H9 (cell line): ENCODE results near the gene MYO18A. TPM values are rescaled to one million over a fixed set of nuclear protein-coding genes. Genes with fewer than 3 reads are reported as not detected.

Experiments
- DNase-seq: peaks from one replicate; pipeline ENCODE4 v3.0.0-alpha.2; 2017
- H2AFZ ChIP-seq: one replicate; pipeline ENCODE4 v1.6.1; 2013; ENCODE audit warnings: mild to moderate bottlenecking, low read length, control low read depth, moderate library complexity
- H2AK5ac ChIP-seq: 2 replicates; pipeline ENCODE4 v1.6.1; 2013; ENCODE audit warnings: low read length, control low read depth, mixed read lengths; ENCODE audit not compliant: insufficient read length
- H2BK120ac ChIP-seq: one replicate; pipeline ENCODE4 v1.6.1; 2013; ENCODE audit warnings: low read depth, mild to moderate bottlenecking, low read length, control low read depth, inconsistent platforms; ENCODE audit not compliant: poor library complexity, severe bottlenecking
- H2BK12ac ChIP-seq: 2 replicates; pipeline ENCODE4 v1.6.1; 2013; ENCODE audit warnings: low read length, control low read depth, mixed read lengths, low read depth; ENCODE audit not compliant: insufficient read length
- H2BK15ac ChIP-seq: 2 replicates; pipeline ENCODE4 v1.6.1; 2013; ENCODE audit warnings: low read depth, low read length, control low read depth
- H2BK20ac ChIP-seq: one replicate; pipeline ENCODE4 v1.6.1; 2013; ENCODE audit warnings: low read depth, mild to moderate bottlenecking, low read length, control low read depth, inconsistent platforms; ENCODE audit not compliant: poor library complexity, severe bottlenecking
- H2BK5ac ChIP-seq: 2 replicates; pipeline ENCODE4 v1.6.1; 2013; ENCODE audit warnings: low read length, control low read depth, mixed read lengths; ENCODE audit not compliant: insufficient read length
- H3K14ac ChIP-seq: 2 replicates; pipeline ENCODE4 v1.6.1; 2013; ENCODE audit warnings: low read length, control low read depth; ENCODE audit not compliant: insufficient read depth
- H3K18ac ChIP-seq: 2 replicates; pipeline ENCODE4 v1.6.1; 2013; ENCODE audit warnings: low read depth, mild to moderate bottlenecking, mixed read lengths, low read length, control low read depth; ENCODE audit not compliant: insufficient read length
- H3K23ac ChIP-seq: 2 replicates; pipeline ENCODE4 v1.6.1; 2013; ENCODE audit warnings: low read length, control low read depth, mixed read lengths, low read depth; ENCODE audit not compliant: insufficient read length
- H3K23me2 ChIP-seq: 2 replicates; pipeline ENCODE4 v1.6.1; 2013; ENCODE audit warnings: low read depth, mild to moderate bottlenecking, mixed read lengths, low read length, control low read depth; ENCODE audit not compliant: insufficient read length, poor library complexity, severe bottlenecking
- H3K27ac ChIP-seq: 2 replicates; pipeline ENCODE4 v1.5.1; 2013; ENCODE audit warnings: low read length, control low read depth, mixed read lengths, low read depth; ENCODE audit not compliant: insufficient read length
- H3K27me3 ChIP-seq: 2 replicates; pipeline ENCODE4 v1.6.1; 2013; ENCODE audit warnings: low read length, control low read depth, inconsistent platforms; ENCODE audit not compliant: insufficient read depth
- H3K4ac ChIP-seq: 2 replicates; pipeline ENCODE4 v1.6.1; 2013; ENCODE audit warnings: low read depth, mild to moderate bottlenecking, control low read depth, inconsistent platforms, low read length, moderate library complexity
- H3K4me1 ChIP-seq: 2 replicates; pipeline ENCODE4 v1.6.1; 2013; ENCODE audit warnings: low read length, control low read depth, inconsistent platforms; ENCODE audit not compliant: insufficient read depth
- H3K4me2 ChIP-seq: 2 replicates; pipeline ENCODE4 v1.6.1; 2013; ENCODE audit warnings: low read length, control low read depth, mixed read lengths; ENCODE audit not compliant: insufficient read length, insufficient read depth
- H3K56ac ChIP-seq: 2 replicates; pipeline ENCODE4 v1.6.1; 2013; ENCODE audit warnings: low read depth, mild to moderate bottlenecking, mixed read lengths, low read length, control low read depth; ENCODE audit not compliant: insufficient read length
- H3K79me1 ChIP-seq: 2 replicates; pipeline ENCODE4 v1.6.1; 2013; ENCODE audit warnings: low read depth, mild to moderate bottlenecking, moderate library complexity, low read length, control low read depth, inconsistent platforms; ENCODE audit not compliant: insufficient read depth, poor library complexity, severe bottlenecking
- H3K79me2 ChIP-seq: 2 replicates; pipeline ENCODE4 v1.6.1; 2013; ENCODE audit warnings: low read length, control low read depth, inconsistent platforms; ENCODE audit not compliant: insufficient read depth
- H3K9ac ChIP-seq: 2 replicates; pipeline ENCODE4 v1.6.1; 2013; ENCODE audit warnings: low read length, control low read depth, mixed read lengths; ENCODE audit not compliant: insufficient read length; ENCODE audit errors: extremely low read depth
- H3K9me3 ChIP-seq: one replicate; pipeline ENCODE4 v1.6.1; 2013; ENCODE audit warnings: low read depth, low read length, inconsistent platforms; ENCODE audit not compliant: control insufficient read depth
- H3T11ph ChIP-seq: one replicate; pipeline ENCODE4 v1.6.1; 2013; ENCODE audit warnings: mild to moderate bottlenecking, low read length, control low read depth, inconsistent platforms
- H4K20me1 ChIP-seq: one replicate; pipeline ENCODE4 v1.6.1; 2013; ENCODE audit not compliant: control insufficient read depth, insufficient read length, insufficient read depth
- H4K5ac ChIP-seq: 2 replicates; pipeline ENCODE4 v1.6.1; 2013; ENCODE audit warnings: low read depth, mild to moderate bottlenecking, mixed read lengths, low read length, control low read depth; ENCODE audit not compliant: insufficient read length
- H4K8ac ChIP-seq: replicated peaks from 2 replicates; pipeline ENCODE4 v1.6.1; 2013; ENCODE audit warnings: low read length, control low read depth, mixed read lengths, low read depth; ENCODE audit not compliant: insufficient read length
- H4K91ac ChIP-seq: 2 replicates; pipeline ENCODE4 v1.6.1; 2013; ENCODE audit warnings: low read depth, mild to moderate bottlenecking, moderate library complexity, mixed read lengths, low read length, control low read depth; ENCODE audit not compliant: insufficient read length
- H3K27ac Mint-ChIP-seq, 3 experiments: 2 replicates in 2 of 3; 3 replicates in 1 of 3; pipeline ENCODE4 v1.8.0; 2020 to 2021; ENCODE audit warnings: mixed read lengths in 3 of 3, mild to moderate bottlenecking in 1 of 3, moderate library complexity in 1 of 3
- H3K27me3 Mint-ChIP-seq: 2 replicates; pipeline ENCODE4 v1.8.0; 2021; ENCODE audit warnings: low read depth, mild to moderate bottlenecking, moderate library complexity, mixed read lengths
- H3K36me3 Mint-ChIP-seq, 3 experiments: 2 replicates in 2 of 3; 3 replicates in 1 of 3; pipeline ENCODE4 v1.8.0; 2020 to 2021; ENCODE audit warnings: low read depth in 3 of 3, mixed read lengths in 3 of 3; ENCODE audit not compliant: insufficient read depth in 1 of 3
- H3K4me1 Mint-ChIP-seq, 2 experiments: 2 replicates each; pipeline ENCODE4 v1.8.0; 2020; ENCODE audit warnings: mixed read lengths in 2 of 2
- H3K4me3 Mint-ChIP-seq, 2 experiments: 2 replicates in 1 of 2; 3 replicates in 1 of 2; pipeline ENCODE4 v1.8.0; 2020 to 2021; ENCODE audit warnings: mild to moderate bottlenecking in 2 of 2, mixed read lengths in 2 of 2, moderate library complexity in 1 of 2
- H3K9me3 Mint-ChIP-seq, 2 experiments: 2 replicates in 1 of 2; 3 replicates in 1 of 2; pipeline ENCODE4 v1.8.0; 2020; ENCODE audit warnings: mild to moderate bottlenecking in 2 of 2, mixed read lengths in 2 of 2, moderate library complexity in 1 of 2
- WGBS: extraction: QIAGEN DNeasy Blood & Tissue Kit; methylation state at CpG from one replicate; pipeline ENCODE4 v1.1.7; 2013; ENCODE audit warnings: missing lambda C conversion rate, low lambda C conversion rate, mixed read lengths; ENCODE audit not compliant: insufficient read length; ENCODE audit errors: extremely low coverage; 5-methylcytosine and 5-hydroxymethylcytosine counted together
- total RNA-seq: library from RNA; stranded (reverse); gene quantifications from 2 replicates; pipeline ENCODE4 v1.2.1, GENCODE V29; 2021
- TF ChIP-seq, protein P1 (sequence below): fragments of 200-600 bp; sonication (generic); conservative IDR thresholded peaks from 3 replicates; pipeline ENCODE4 v1.8.0; 2021; ENCODE audit warnings: antibody characterized with exemption, mild to moderate bottlenecking

MYO18A gene
- total RNA-seq, 1 experiment from 2014 or later, result 21.6 TPM

DNA sequence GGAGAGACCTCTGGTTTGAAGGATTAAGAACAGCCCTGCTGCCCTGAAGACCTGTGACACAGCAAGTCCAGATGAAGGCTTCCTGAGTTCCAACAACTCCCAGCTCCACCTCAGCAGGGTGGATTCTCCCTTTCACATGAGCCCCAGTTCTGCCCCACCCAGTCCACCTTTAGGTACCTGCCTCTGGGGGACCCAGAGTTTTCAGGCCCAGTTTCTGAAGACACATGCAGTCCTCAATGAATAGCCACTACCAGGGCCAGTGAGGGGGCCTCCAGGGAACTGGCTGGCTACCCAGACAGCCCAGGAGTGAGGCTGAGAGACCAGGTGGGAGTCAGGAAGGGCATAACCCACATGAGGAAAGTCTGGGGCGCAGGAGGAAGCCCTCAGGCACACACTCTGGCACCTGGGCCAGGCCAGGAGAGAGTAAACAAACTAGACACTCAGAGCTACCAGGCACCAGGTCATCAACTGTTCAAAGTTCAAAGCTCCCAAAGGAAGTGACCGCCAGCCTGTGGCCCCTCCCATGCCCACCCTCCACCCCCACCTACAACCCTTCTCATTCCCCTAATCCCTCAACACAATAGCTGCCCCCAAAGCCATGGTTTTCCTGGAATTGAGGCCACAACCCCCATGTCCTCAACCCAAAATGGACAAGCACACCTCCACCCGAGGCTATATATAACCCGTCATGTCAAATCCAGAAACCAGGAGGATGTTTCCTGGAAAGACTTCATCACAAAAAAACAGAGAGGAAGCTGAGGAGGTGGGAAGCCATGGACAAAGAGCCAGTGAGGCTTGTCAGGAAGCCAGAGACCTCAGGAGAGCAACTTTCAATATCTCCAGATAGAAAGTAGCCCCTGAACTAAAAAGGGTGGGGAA lies 2.1 kb downstream of the MYO18A start:
- no CpG with 5 or more reads among the region's 4 CpGs for WGBS
- Histone ChIP-seq H3K27me3 (no peaks in the 10 kb centered on the region), H4K8ac (no peak overlapping the region)

More for the DNA sequence above, 2.1 kb downstream of the MYO18A start:
- Histone ChIP-seq H3K18ac (no peak overlapping the region), H3K4ac (no peak overlapping the region), H2BK20ac (no peak overlapping the region), H3K79me1 (no peaks in the 10 kb centered on the region), H4K5ac (no peak overlapping the region), H3K9me3 (no peaks in the 10 kb centered on the region), H3K4me2 (peak overlapping the region; percentile 59), H3T11ph (no peak overlapping the region), H3K56ac (no peak overlapping the region), H2AK5ac (no peak overlapping the region), H3K27ac (no peak overlapping the region), H2BK12ac (no peak overlapping the region), H3K79me2 (no peaks in the 10 kb centered on the region; the same call in 1 of the 2 replicates), H3K9ac (no peak overlapping the region), H3K4me1 (peaks cover 11% of the 10 kb centered on the region), H3K23me2 (peaks cover 6% of the 10 kb centered on the region), H2BK15ac (no peak overlapping the region), H2BK120ac (no peak overlapping the region), H2BK5ac (no peak overlapping the region), H3K23ac (no peak overlapping the region), H2AFZ (no peak overlapping the region), H4K20me1 (no peaks in the 10 kb centered on the region), H4K91ac (no peak overlapping the region), H3K14ac (no peak overlapping the region)
- H3K4me1 Mint-ChIP-seq, result peaks cover 34% of the 10 kb centered on the region in 2 experiments
- H3K27me3 Mint-ChIP-seq, result peaks cover 25% of the 10 kb centered on the region
- H3K4me3 Mint-ChIP-seq, result peak overlapping the region; percentile 75 to 86
- TF ChIP-seq, protein P1, sequence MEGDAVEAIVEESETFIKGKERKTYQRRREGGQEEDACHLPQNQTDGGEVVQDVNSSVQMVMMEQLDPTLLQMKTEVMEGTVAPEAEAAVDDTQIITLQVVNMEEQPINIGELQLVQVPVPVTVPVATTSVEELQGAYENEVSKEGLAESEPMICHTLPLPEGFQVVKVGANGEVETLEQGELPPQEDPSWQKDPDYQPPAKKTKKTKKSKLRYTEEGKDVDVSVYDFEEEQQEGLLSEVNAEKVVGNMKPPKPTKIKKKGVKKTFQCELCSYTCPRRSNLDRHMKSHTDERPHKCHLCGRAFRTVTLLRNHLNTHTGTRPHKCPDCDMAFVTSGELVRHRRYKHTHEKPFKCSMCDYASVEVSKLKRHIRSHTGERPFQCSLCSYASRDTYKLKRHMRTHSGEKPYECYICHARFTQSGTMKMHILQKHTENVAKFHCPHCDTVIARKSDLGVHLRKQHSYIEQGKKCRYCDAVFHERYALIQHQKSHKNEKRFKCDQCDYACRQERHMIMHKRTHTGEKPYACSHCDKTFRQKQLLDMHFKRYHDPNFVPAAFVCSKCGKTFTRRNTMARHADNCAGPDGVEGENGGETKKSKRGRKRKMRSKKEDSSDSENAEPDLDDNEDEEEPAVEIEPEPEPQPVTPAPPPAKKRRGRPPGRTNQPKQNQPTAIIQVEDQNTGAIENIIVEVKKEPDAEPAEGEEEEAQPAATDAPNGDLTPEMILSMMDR, result no peak
- peak overlapping the region; percentile 77 to 97 (median 92); a peak in 6 of 7 replicates for H3K27ac Mint-ChIP-seq
- peak; percentile 40 for DNase-seq
- no peaks in the 10 kb centered on the region for H3K36me3 Mint-ChIP-seq
- peaks cover 3 to 4% of the 10 kb centered on the region in 2 experiments; a peak in 3 of 5 replicates for H3K9me3 Mint-ChIP-seq
